ENCODE measurements around the gene PCK2. TPM values are rescaled to one million over a fixed set of nuclear protein-coding genes. Genes with fewer than 3 reads are reported as not detected.
A peak's percentile ranks its signal among the peaks of the same experiment; 100 is the strongest.
"Not testable (repeated sequence)": the region's sequence is repeated elsewhere in the genome, so short reads cannot be mapped to it uniquely, and the experiment has no call there.

Gene PCK2
- total and polyA plus RNA-seq, 9 donors = 2.5 to 15.6 (median 3.6) TPM

GRCh38 chr14:24103451-24103850, 9.3 kb downstream of the PCK2 start:
- Histone ChIP-seq H3K36me3 (ENCODE audit: control insufficient read depth, insufficient read depth, low read length) (peaks cover 15% of the 10 kb centered on the region), H3K27ac (ENCODE audit: low read length) (no peak overlapping the region), H3K9me3 (replicated peaks; ENCODE audit: control insufficient read depth, low read depth, low read length) (no peaks in the 10 kb centered on the region), H3K4me1 (ENCODE audit: control insufficient read depth, insufficient read depth, low read length) (no peaks in the 10 kb centered on the region), H3K27me3 (ENCODE audit: control insufficient read depth, insufficient read depth, low read length) (no peaks in the 10 kb centered on the region), H3K4me3 (ENCODE audit: low read length) (no peak overlapping the region)
- no peak for DNase-seq
- 96% methylated on average over 8 of the region's 13 CpGs for WGBS (ENCODE audit: insufficient coverage)

- not testable (repeated sequence) for H3K4me3 ChIP-seq (ENCODE audit: low read length); DNase-seq; H3K9me3 ChIP-seq (replicated peaks; ENCODE audit: control insufficient read depth, low read depth, low read length); H3K4me1 ChIP-seq (ENCODE audit: control insufficient read depth, insufficient read depth, low read length); H3K36me3 ChIP-seq (ENCODE audit: control insufficient read depth, insufficient read depth, low read length); H3K27ac ChIP-seq (ENCODE audit: low read length); H3K27me3 ChIP-seq (ENCODE audit: control insufficient read depth, insufficient read depth, low read length)
- 90% methylated on average over 6 of the region's 8 CpGs for WGBS (ENCODE audit: insufficient coverage)
These were observed 11.6 kb downstream of the PCK2 start for GRCh38 chr14:24105609-24106239.

GRCh38 chr14:24106672-24107271, 12.7 kb downstream of the PCK2 start:
- Histone ChIP-seq H3K4me1 (ENCODE audit: control insufficient read depth, insufficient read depth, low read length) (peaks cover 3% of the 10 kb centered on the region), H3K36me3 (ENCODE audit: control insufficient read depth, insufficient read depth, low read length) (peaks cover 7% of the 10 kb centered on the region), H3K9me3 (replicated peaks; ENCODE audit: control insufficient read depth, low read depth, low read length) (no peaks in the 10 kb centered on the region), H3K4me3 (ENCODE audit: low read length) (no peak overlapping the region), H3K27me3 (ENCODE audit: control insufficient read depth, insufficient read depth, low read length) (no peaks in the 10 kb centered on the region), H3K27ac (ENCODE audit: low read length) (no peak overlapping the region)
- no peak for DNase-seq
- WGBS (ENCODE audit: insufficient coverage) = no CpG with 5 or more reads among the region's 4 CpGs

GRCh38 chr14:24108336-24108874, 14.3 kb downstream of the PCK2 start:
- Histone ChIP-seq H3K27ac (ENCODE audit: low read length) (peak overlapping the region; percentile 3), H3K36me3 (ENCODE audit: control insufficient read depth, insufficient read depth, low read length) (peaks cover 4% of the 10 kb centered on the region), H3K27me3 (ENCODE audit: control insufficient read depth, insufficient read depth, low read length) (no peaks in the 10 kb centered on the region), H3K9me3 (replicated peaks; ENCODE audit: control insufficient read depth, low read depth, low read length) (no peaks in the 10 kb centered on the region), H3K4me1 (ENCODE audit: control insufficient read depth, insufficient read depth, low read length) (peaks cover 4% of the 10 kb centered on the region), H3K4me3 (ENCODE audit: low read length) (no peak overlapping the region)
- DNase-seq = no peak
- WGBS (ENCODE audit: insufficient coverage) = 100% methylated on average over 1 of the region's 5 CpGs

- no peaks in the 10 kb centered on the region for H3K9me3 ChIP-seq (replicated peaks; ENCODE audit: control insufficient read depth, low read depth, low read length)
- H3K36me3 ChIP-seq (ENCODE audit: control insufficient read depth, insufficient read depth, low read length) = no peaks in the 10 kb centered on the region
- H3K4me3 ChIP-seq (ENCODE audit: low read length) = no peak overlapping the region
- no peak overlapping the region for H3K27ac ChIP-seq (ENCODE audit: low read length)
- H3K27me3 ChIP-seq (ENCODE audit: control insufficient read depth, insufficient read depth, low read length) = no peaks in the 10 kb centered on the region
- WGBS (ENCODE audit: insufficient coverage) = 87% methylated on average over 3 of the region's 9 CpGs
- no peak for DNase-seq
- peaks cover 11% of the 10 kb centered on the region for H3K4me1 ChIP-seq (ENCODE audit: control insufficient read depth, insufficient read depth, low read length)
These were observed 15.9 kb downstream of the PCK2 start for GRCh38 chr14:24110060-24110459.

GRCh38 chr14:24110523-24110922, 16.4 kb downstream of the PCK2 start:
- Histone ChIP-seq H3K4me1 (ENCODE audit: control insufficient read depth, insufficient read depth, low read length) (peaks cover 14% of the 10 kb centered on the region), H3K36me3 (ENCODE audit: control insufficient read depth, insufficient read depth, low read length) (no peaks in the 10 kb centered on the region), H3K9me3 (replicated peaks; ENCODE audit: control insufficient read depth, low read depth, low read length) (no peaks in the 10 kb centered on the region), H3K27ac (ENCODE audit: low read length) (no peak overlapping the region), H3K4me3 (ENCODE audit: low read length) (no peak overlapping the region), H3K27me3 (ENCODE audit: control insufficient read depth, insufficient read depth, low read length) (no peaks in the 10 kb centered on the region)
- WGBS (ENCODE audit: insufficient coverage) = no CpG with 5 or more reads among the region's 1 CpG
- DNase-seq = no peak

GRCh38 chr14:24113379-24113800, 19.3 kb downstream of the PCK2 start:
- DNase-seq = no peak
- no peaks in the 10 kb centered on the region for H3K9me3 ChIP-seq (replicated peaks; ENCODE audit: control insufficient read depth, low read depth, low read length)
- peak overlapping the region; percentile 99 for H3K27ac ChIP-seq (ENCODE audit: low read length)
- peak overlapping the region; percentile 79 for H3K4me3 ChIP-seq (ENCODE audit: low read length)
- H3K27me3 ChIP-seq (ENCODE audit: control insufficient read depth, insufficient read depth, low read length) = no peaks in the 10 kb centered on the region
- peaks cover 23% of the 10 kb centered on the region for H3K4me1 ChIP-seq (ENCODE audit: control insufficient read depth, insufficient read depth, low read length)
- 7% methylated on average over 8 of the region's 15 CpGs for WGBS (ENCODE audit: insufficient coverage)
- H3K36me3 ChIP-seq (ENCODE audit: control insufficient read depth, insufficient read depth, low read length) = peaks cover 24% of the 10 kb centered on the region

- peaks cover 20% of the 10 kb centered on the region for H3K4me1 ChIP-seq (ENCODE audit: control insufficient read depth, insufficient read depth, low read length)
- peaks cover 30% of the 10 kb centered on the region for H3K36me3 ChIP-seq (ENCODE audit: control insufficient read depth, insufficient read depth, low read length)
- peak overlapping the region; percentile 79 for H3K4me3 ChIP-seq (ENCODE audit: low read length)
- H3K27ac ChIP-seq (ENCODE audit: low read length) = peak overlapping the region; percentile 99
- H3K27me3 ChIP-seq (ENCODE audit: control insufficient read depth, insufficient read depth, low read length) = no peaks in the 10 kb centered on the region
- peak; percentile 95 for DNase-seq
- H3K9me3 ChIP-seq (replicated peaks; ENCODE audit: control insufficient read depth, low read depth, low read length) = no peaks in the 10 kb centered on the region
- under 1% methylated on average over 41 of the region's 42 CpGs for WGBS (ENCODE audit: insufficient coverage)
These were observed 19.9 kb downstream of the PCK2 start for GRCh38 chr14:24113801-24114531.

GRCh38 chr14:24114532-24115421, 20.7 kb downstream of the PCK2 start, which contains the start of the genes DCAF11 and NRL:
Gene DCAF11, plus strand, starts transcription at chr14:24114777. Its CDS starts 818 bp downstream, at chr14:24115595.
Gene NRL, minus strand, starts transcription at chr14:24114949. Its CDS starts 32,101 bp downstream, at chr14:24082848.
- H3K27me3 ChIP-seq (ENCODE audit: control insufficient read depth, insufficient read depth, low read length) = no peaks in the 10 kb centered on the region
- peaks cover 38% of the 10 kb centered on the region for H3K36me3 ChIP-seq (ENCODE audit: control insufficient read depth, insufficient read depth, low read length)
- no peaks in the 10 kb centered on the region for H3K9me3 ChIP-seq (replicated peaks; ENCODE audit: control insufficient read depth, low read depth, low read length)
- H3K4me3 ChIP-seq (ENCODE audit: low read length) = peak within 1 kb of the TSS; percentile 79
- H3K27ac ChIP-seq (ENCODE audit: low read length) = peak within 1 kb of the TSS; percentile 99
- DNase-seq = peak; percentile 100
- H3K4me1 ChIP-seq (ENCODE audit: control insufficient read depth, insufficient read depth, low read length) = peaks cover 20% of the 10 kb centered on the region
- WGBS (ENCODE audit: insufficient coverage) = 0% methylated on average over 35 of the region's 65 CpGs
